Activated naive CD4-positive, alpha-beta T cell treated with anti-CD3 and anti-CD28 coated beads, Interleukin-2, amount 50 U/mL, for 72 hours (primary cell): ENCODE measurements around the gene GPR153. TPM values are rescaled to one million over a fixed set of nuclear protein-coding genes. Genes with fewer than 3 reads are reported as not detected.
A peak's percentile ranks its signal among the peaks of the same experiment; 100 is the strongest.

ENCODE experiments used
- ATAC-seq, 2 donors: fragments of 150-1000 bp; cut with Tn5 transposase; 2 replicates each; pipeline ENCODE4 v1.10.0; 2021; ENCODE audit warnings: mild to moderate bottlenecking in 2 of 2, moderate library complexity in 2 of 2
- DNase-seq, 2 donors: peaks; one replicate each; pipeline ENCODE4 v3.0.0; 2021 to 2022; ENCODE audit warnings: low spot score in 2 of 2
- H3K27ac Mint-ChIP-seq, 2 donors: one replicate each; pipeline ENCODE4 v1.8.0; 2022; ENCODE audit warnings: mild to moderate bottlenecking in 2 of 2, mixed read lengths in 2 of 2
- H3K36me3 Mint-ChIP-seq, 2 donors: one replicate each; pipeline ENCODE4 v1.8.0; 2022; ENCODE audit warnings: mixed read lengths in 2 of 2
- H3K9me3 Mint-ChIP-seq, 2 donors: one replicate each; pipeline ENCODE4 v1.8.0; 2022; ENCODE audit warnings: mixed read lengths in 2 of 2
- total RNA-seq, 2 donors: library from RNA; stranded (reverse); gene quantifications; one replicate each; pipeline ENCODE4 v1.2.3, GENCODE V29; 2022

The GPR153 gene
- total RNA-seq, 2 donors from 2014 or later: 0.31 to 0.73 TPM

- no peaks in the 10 kb centered on the region for H3K9me3 Mint-ChIP-seq
- no peaks in the 10 kb centered on the region for H3K36me3 Mint-ChIP-seq
- no peak for DNase-seq
- no peak for ATAC-seq
- H3K27ac Mint-ChIP-seq: no peak overlapping the region
Observed at GRCh38 chr1:6247651-6248050, 13.2 kb downstream of the GPR153 start.

- DNase-seq (peak in 1 of 2 donors; percentile 85), ATAC-seq (peak; percentile 69 to 71)
- H3K9me3 Mint-ChIP-seq: no peaks in the 10 kb centered on the region
- H3K27ac Mint-ChIP-seq: no peak overlapping the region
- no peaks in the 10 kb centered on the region for H3K36me3 Mint-ChIP-seq
Observed at GRCh38 chr1:6246497-6247467, 14.1 kb downstream of the GPR153 start.

DNA sequence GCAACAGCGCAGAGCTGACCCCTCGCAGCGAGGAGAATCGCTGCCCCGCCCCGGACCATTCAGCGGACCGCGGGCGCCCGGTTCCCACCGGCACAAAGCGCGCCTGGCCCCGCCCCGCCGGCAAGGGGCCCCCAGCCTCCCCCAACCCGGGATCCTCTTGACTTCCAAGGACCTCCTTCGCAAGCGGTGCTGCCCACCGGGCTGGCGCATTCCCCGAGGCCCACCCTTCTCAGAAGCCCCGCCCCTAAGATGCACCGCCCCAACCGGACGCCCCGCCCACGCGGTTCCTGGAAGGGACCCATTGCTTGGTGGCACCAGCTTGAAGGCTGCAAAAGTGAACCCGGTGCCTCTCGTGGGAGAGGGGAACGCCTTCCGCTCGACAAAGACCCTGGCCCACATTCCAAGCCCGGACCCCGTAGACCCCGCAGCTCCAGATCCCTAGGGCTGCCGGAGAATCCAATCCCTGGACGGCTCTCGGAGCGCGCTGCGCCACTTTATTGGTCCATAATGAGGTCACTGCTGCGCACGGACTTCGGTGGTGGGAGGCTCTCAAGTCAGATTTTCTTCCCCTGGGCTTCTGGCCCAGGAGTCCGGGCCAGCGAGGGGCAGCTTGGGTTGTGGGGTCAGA lies 14.9 kb downstream of the GPR153 start:
- no peaks in the 10 kb centered on the region for H3K9me3 Mint-ChIP-seq
- no peak overlapping the region for H3K27ac Mint-ChIP-seq
- ATAC-seq (peak in 1 of 2 donors; percentile 30), DNase-seq (peak in 1 of 2 donors; percentile 64)
- peaks cover 6% of the 10 kb centered on the region in 2 donors for H3K36me3 Mint-ChIP-seq

- ATAC-seq (peak; percentile 79 to 87), DNase-seq (peak; percentile 74 to 89)
- Mint-ChIP-seq H3K27ac (no peak overlapping the region), H3K9me3 (no peaks in the 10 kb centered on the region), H3K36me3 (peaks cover 6% of the 10 kb centered on the region in 2 donors)
Observed at GRCh38 chr1:6245086-6245868, 15.6 kb downstream of the GPR153 start.

- peaks cover 6% of the 10 kb centered on the region in 2 donors for H3K36me3 Mint-ChIP-seq
- ATAC-seq (no peak), DNase-seq (no peak)
- H3K27ac Mint-ChIP-seq: no peak overlapping the region
- no peaks in the 10 kb centered on the region for H3K9me3 Mint-ChIP-seq
Observed at GRCh38 chr1:6244401-6245049, 16.4 kb downstream of the GPR153 start.

- H3K27ac Mint-ChIP-seq: no peak within 1 kb of the TSS
- no peaks in the 10 kb centered on the region for H3K9me3 Mint-ChIP-seq
- DNase-seq (no peak), ATAC-seq (no peak)
- peaks cover 6% of the 10 kb centered on the region in 2 donors for H3K36me3 Mint-ChIP-seq
Observed at GRCh38 chr1:6243993-6244392, 16.9 kb downstream of the GPR153 start, which contains the start of gene HES3. TSS of gene HES3 (plus strand) at chr1:6244179. CDS start at chr1:6244366, 187 bp downstream.

DNA sequence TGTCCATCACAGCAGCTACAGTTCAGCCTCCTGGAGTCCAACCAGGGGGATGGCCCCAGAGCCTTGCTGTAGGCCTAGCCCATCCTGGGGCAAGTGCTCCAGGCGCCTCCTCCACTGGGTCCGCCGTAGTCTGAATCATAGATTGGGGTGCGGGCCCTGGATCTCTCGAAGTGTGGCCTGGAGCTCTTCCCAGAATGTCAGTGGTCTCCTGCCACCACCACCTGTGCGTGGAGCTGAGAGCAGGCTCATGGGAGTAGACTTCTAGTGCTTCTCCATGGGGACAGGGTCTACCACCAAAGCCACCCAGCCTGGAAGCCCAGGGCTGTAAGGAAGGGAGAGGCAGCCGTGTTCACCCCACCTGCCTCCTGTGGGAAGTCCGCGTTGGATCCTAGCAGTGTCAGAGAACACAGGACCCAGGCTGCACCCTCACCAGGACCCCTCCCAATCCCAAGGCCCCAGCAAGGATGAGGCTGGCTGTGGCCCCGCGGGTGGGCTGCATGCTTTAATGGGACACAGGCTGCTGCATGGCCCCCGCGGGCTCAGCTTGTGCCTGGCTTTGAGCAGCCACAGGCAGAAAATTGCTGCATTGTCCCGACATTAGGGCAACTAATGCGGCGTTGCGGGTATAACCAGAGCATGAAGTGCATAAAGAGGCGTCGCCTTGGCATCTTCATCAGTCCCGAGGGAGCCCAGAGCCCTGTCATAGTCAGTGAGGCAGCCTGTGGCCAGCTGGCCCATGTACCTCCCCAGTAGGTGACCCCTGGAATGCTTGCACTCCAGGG lies 17.7 kb downstream of the GPR153 start:
- Mint-ChIP-seq H3K9me3 (no peaks in the 10 kb centered on the region), H3K36me3 (peaks cover 6% of the 10 kb centered on the region in 2 donors), H3K27ac (no peak overlapping the region)
- DNase-seq: no peak
- ATAC-seq: no peak

- no peak overlapping the region for H3K27ac Mint-ChIP-seq
- no peaks in the 10 kb centered on the region for H3K9me3 Mint-ChIP-seq
- DNase-seq: no peak
- no peak for ATAC-seq
- H3K36me3 Mint-ChIP-seq: peaks cover 6% of the 10 kb centered on the region in 2 donors
Observed at GRCh38 chr1:6241887-6242740, 18.8 kb downstream of the GPR153 start.

GRCh38 chr1:6241107-6241886 lies 19.6 kb downstream of the GPR153 start:
- peaks cover 6% of the 10 kb centered on the region in 2 donors for H3K36me3 Mint-ChIP-seq
- H3K27ac Mint-ChIP-seq: no peak overlapping the region
- H3K9me3 Mint-ChIP-seq: no peaks in the 10 kb centered on the region
- DNase-seq (no peak), ATAC-seq (no peak)

GRCh38 chr1:6239950-6240768 lies 20.7 kb downstream of the GPR153 start:
- H3K36me3 Mint-ChIP-seq: peaks cover 6 to 10% of the 10 kb centered on the region in 2 donors
- H3K27ac Mint-ChIP-seq: no peak overlapping the region
- H3K9me3 Mint-ChIP-seq: no peaks in the 10 kb centered on the region
- ATAC-seq (no peak), DNase-seq (no peak)

DNA sequence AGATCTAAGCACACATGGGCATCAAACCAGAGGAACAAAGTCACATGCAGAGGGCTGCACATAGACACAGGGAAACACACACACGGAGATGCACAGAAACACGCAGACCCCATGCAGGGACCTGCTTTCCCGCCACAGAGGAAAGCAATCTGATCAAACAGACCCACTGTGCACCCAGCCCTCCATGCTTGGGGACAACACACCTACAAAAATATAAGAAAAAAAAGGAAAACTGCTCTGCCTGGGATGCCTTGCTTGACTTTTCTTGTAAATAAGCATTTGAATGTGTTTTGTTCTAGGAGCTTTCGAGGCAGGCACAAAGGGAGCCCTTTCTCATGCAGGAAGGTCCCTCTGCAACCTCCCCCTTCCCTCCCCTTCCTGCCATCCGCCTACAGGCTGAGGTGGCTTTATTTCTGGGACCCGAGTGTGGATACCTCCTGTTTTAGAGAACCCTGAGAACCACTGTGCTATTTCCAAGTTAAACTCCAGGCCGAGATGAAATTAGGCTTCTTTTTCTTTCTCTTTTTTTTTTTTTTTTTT lies 21.6 kb downstream of the GPR153 start:
- no peak for DNase-seq
- no peak for ATAC-seq
- Mint-ChIP-seq H3K36me3 (peaks cover 6 to 18% of the 10 kb centered on the region in 2 donors), H3K27ac (peak overlapping the region in 1 of 2 donors; percentile 83), H3K9me3 (no peaks in the 10 kb centered on the region)

- no peak overlapping the region for H3K27ac Mint-ChIP-seq
- ATAC-seq: no peak
- DNase-seq: no peak
- no peaks in the 10 kb centered on the region for H3K9me3 Mint-ChIP-seq
- H3K36me3 Mint-ChIP-seq: peaks cover 12 to 24% of the 10 kb centered on the region in 2 donors
Observed at GRCh38 chr1:6237093-6237492, 23.8 kb downstream of the GPR153 start.

DNA sequence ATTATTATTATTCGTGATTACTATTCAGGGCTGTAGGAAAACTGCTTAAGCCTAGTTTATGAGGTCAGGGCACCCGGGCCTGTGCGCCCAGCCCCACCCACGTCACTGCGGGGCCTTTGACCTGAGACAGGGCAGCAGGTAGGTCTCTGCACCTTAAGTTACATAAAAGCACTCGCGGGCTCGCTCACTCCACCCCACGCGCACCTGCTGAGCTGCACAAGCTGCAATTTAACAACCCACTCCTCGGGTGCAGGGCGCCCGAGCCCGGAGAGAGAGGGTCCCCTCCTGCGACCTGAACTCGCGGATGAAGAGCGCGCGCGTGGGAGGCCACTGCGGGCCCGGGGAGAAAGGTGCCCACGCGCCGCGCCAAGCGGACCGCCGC lies 25.6 kb downstream of the GPR153 start:
- DNase-seq (peak in 1 of 2 donors; percentile 24), ATAC-seq (peak in 1 of 2 donors; percentile 19)
- Mint-ChIP-seq H3K9me3 (no peaks in the 10 kb centered on the region), H3K27ac (peak overlapping the region; percentile 55 to 85), H3K36me3 (peaks cover 6 to 18% of the 10 kb centered on the region in 2 donors)
